GM19372 (cell line): ENCODE data around the gene TMEM91.

Experiments
- ATAC-seq: cut with Tn5 transposase; IDR thresholded peaks from one replicate; pipeline ENCODE4 v1.9.1; 2021; ENCODE audit warnings: mild to moderate bottlenecking, low read depth, moderate library complexity; ENCODE audit not compliant: unreplicated experiment

Gene TMEM91

DNA sequence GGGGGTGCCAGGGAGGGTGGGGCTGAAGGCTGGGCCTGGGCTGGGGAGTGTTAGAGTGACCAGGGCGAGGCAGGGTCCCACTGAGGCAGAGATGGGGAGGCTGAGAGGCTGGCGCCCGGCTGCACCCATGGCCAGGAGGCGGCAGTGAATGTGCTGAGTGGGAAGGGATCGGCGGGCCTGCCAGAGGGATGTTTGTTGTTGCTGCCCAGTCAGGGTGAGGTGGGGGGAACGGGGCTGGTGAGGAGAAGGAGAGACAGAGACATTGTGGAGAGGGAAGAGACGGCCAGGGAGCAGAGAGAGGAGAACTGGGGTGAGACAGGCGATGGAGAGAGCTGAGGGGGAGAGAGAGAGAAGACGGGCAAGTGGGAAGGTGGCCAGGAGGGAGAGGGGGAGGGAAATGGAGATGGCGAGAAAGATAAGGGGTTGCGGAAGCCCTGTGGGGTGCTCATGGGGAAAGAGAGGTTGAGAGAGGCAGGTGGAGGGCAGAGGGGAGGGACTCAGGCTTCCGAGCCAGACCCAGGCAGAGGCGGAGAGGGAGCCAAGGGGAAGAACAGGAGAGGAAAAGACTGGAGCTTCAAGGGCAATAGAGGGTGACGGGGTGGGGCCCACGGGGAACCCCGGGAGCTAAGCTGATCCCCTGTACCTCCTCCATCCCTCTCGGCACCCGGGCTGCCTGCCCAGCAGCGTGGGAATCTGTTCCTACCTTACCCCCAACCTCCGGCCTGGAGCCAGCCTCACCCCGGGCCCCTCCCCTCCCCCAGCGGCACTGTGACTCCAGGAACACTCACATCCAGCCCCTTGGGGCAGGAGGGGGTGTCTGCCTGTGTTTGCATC, 51.5 kb downstream of the TMEM91 start:
- no peak for ATAC-seq

DNA sequence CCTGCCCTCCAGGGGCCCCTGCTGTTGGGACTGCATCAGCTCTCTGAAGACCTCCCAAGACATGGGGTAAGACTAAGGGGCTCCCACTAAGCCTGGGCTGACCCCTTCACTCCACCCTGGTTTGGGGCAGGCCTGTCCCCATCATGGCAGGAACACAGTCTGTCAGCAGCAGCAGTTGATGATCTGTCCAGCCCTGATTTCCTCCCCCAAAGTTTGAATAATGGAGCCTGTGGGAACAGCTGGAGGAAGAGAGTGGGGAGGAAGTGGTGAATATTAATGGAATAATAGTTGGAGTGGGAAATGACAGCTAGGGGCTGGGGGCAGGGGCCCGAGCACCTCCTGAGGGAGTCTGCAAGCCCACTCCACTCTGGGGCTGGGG, 52.1 kb downstream of the TMEM91 start:
- ATAC-seq = no peak

DNA sequence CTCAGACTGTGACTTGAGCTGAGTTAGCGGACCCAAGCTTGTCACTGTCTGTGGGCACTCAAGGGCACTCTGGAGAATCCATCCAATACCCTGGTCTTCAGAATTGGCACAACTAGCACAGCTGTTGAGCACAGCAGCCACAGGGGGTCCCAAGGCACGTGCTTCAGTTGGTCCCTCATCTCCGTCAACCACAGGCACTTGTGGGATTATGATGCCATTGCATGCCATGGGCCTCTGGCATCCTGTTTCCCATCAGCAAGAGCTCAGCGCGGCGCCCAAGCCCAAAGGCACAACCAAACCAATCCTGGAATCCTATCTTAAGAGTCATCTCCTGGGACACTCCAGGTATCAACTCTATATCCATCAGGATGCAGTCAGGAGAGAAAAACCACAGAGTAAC, 54.6 kb downstream of the TMEM91 start:
- ATAC-seq = no peak

DNA sequence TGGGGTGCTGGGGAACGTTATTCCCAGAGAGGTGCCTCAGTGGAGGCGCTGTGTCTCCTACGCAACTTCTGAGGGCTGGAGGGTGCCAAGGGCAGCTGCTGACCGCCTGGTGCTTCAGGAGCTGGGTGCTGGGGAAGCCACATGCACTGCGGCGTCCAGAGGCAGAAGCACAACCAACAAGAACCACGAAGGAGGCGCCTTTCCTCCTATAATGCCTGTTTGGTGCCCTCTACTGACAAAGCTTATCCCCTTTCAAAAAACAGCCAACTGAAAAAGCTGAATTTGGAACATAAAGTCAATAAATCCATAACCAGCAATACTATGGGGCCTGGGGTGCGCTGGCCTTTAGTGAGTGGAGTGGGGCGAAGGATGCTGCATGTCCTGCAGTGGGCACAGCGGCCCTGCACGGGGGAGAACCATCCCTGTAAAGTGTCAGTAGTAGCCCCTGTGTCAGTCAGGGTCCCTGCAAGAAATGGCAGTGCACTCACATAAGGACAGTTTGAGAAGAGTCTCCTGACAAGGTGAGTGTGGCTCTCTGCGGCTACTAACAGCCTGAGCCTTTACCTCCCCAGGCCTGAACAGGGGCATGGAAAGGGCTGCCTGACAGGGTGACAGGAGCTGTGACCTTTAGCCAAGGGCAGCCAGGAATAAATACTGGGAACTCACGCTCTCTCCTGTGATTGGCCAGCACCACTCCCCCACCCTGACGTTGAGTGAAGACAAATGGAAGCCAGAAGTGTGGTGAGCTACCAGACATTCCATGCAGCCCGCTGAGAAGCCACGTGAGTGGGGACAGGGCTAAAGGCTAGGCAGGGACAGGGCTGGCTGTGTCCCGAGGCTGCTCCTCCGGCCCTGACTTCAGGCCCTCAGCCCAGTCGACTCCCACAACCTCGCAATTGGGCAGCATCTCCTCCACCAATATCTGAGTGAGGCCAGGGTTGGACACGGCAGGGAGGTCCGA, 55.4 kb downstream of the TMEM91 start:
- ATAC-seq = no peak

DNA sequence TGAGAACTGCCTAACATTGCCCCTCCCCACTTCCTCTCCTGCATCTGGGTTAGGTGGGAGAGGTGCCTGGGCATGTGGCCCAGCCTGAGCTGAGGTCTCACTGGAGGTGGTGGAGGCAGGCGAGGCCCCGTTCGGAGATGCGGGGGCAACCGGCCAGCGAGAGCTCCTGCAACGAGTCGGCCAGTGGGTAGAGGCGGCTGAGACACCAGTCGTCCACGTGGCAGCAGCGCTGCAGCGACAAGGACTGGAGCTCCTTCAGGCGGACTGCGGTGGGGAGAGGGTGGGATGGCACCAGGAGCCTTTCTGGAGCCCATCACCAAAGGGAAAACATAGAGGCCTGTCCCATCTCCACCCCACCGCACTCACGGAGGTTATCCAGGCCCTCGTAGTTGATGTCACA, 56.8 kb downstream of the TMEM91 start:
- ATAC-seq = no peak
